Stomach (tissue), 4 donors: Measurements from ENCODE around the gene ACMSD.

ENCODE experiments used
- CTCF ChIP-seq, 7 experiments: fragments of 450-650 bp in 4 of 7; fragments of 200-600 bp in 3 of 7; sonication (generic) in 3 of 7; IDR thresholded peaks; one replicate each; pipeline ENCODE4 v1.5.1; 2016 to 2019; ENCODE audit warnings: antibody characterized with exemption in 7 of 7, control low read depth in 2 of 7, mild to moderate bottlenecking in 1 of 7
- POLR2A ChIP-seq, 4 donors: fragments of 450-650 bp; IDR thresholded peaks; one replicate each; pipeline ENCODE4 v1.6.1; 2016; ENCODE audit warnings: antibody characterized with exemption in 4 of 4, control low read depth in 2 of 4, mild to moderate bottlenecking in 1 of 4, moderate library complexity in 1 of 4
- POLR2AphosphoS5 ChIP-seq, 3 donors: sonication (generic); formaldehyde crosslinking; IDR thresholded peaks; one replicate each; pipeline ENCODE4 v1.6.1; 2016; ENCODE audit warnings: antibody characterized with exemption in 3 of 3

GRCh38 chr2:134819334-134819733, 19.1 kb upstream of the ACMSD start:
- TF ChIP-seq POLR2A (IDR thresholded peaks at IDR 0.05), result no peak
- TF ChIP-seq CTCF (IDR thresholded peaks at IDR 0.05), result no peak
- TF ChIP-seq POLR2AphosphoS5 (IDR thresholded peaks at IDR 0.05), result no peak
